Breast epithelium (tissue), 3 donors: ENCODE data around the gene EPN2.
"Not testable (repeated sequence)": the region's sequence is repeated elsewhere in the genome, so short reads cannot be mapped to it uniquely, and the experiment has no call there.

Experiments used
- CTCF ChIP-seq, 3 donors: fragments of 450-650 bp; IDR thresholded peaks; one replicate each; pipeline ENCODE4 v1.5.1; 2016 to 2017; ENCODE audit warnings: antibody characterized with exemption in 3 of 3, mild to moderate bottlenecking in 3 of 3, moderate library complexity in 3 of 3
- POLR2A ChIP-seq: fragments of 450-650 bp; IDR thresholded peaks from one replicate; pipeline ENCODE4 v1.6.1; 2016; ENCODE audit warnings: antibody characterized with exemption, mild to moderate bottlenecking, moderate library complexity
- POLR2AphosphoS5 ChIP-seq, 3 donors: sonication (generic); formaldehyde crosslinking; IDR thresholded peaks; one replicate each; pipeline ENCODE4 v1.6.1; 2017; ENCODE audit warnings: antibody characterized with exemption in 3 of 3

- TF ChIP-seq CTCF (IDR thresholded peaks at IDR 0.05); POLR2A; POLR2AphosphoS5 (IDR thresholded peaks at IDR 0.05): not testable (repeated sequence)
Observed at GRCh38 chr17:19236351-19237138, 621 bp upstream of the EPN2 start.
